Limb (tissue), 2 donors: ENCODE results near the gene CDKL2.
A peak's percentile ranks its signal among the peaks of the same experiment; 100 is the strongest.
"Not testable (repeated sequence)": the region's sequence is repeated elsewhere in the genome, so short reads cannot be mapped to it uniquely, and the experiment has no call there.

ENCODE experiments used
- DNase-seq, 2 donors: peaks; one replicate each; pipeline ENCODE4 v3.0.0-alpha.2; 2016; ENCODE audit errors: extremely low spot score in 2 of 2

The CDKL2 gene

DNA sequence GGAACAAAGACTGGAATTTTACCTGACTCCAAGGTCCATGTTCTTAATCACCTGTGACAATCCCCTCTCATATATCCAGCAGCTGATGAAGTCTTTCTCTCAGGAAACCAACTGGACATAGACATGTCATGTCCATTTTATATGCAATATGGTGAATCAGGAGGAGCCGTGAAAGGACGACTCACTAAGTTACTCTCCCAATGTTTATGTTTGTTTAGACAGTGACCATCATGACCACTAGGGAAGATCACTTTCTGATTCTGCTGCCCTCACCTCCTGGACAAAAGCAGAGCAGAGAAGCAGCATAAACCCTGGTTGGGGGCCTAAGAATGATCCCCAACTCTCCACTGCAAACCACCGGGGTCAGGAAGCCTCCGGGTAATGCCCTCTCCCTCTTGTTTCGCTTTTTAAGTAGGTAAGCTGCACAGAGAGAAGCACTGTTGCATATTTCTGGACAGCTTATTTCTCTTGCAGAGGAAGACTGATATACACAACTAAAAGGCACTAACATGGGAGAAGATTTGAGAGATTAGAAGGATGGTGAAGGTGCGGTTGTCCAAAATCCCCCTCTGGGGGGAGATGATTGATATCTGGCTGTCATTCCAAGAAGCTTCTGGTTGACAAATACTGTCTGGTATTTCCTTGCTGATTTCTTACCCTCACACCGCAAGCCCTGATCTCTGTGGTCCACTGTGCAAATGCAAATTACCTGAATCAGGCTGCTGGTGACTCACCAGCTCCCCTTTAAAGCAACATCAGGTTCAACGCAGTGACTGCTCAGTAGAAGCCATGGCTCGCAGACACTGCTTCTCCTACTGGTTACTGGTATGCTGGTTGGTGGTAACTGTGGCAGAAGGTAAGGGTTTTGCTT, 74.8 kb downstream of the CDKL2 start, which contains the start of gene ODAPH:
Gene ODAPH (plus strand): TSS at position 773 of the 871 bp plus-strand sequence. CDS start 17 bp downstream, at position 790.
- DNase-seq, result no peak

DNA sequence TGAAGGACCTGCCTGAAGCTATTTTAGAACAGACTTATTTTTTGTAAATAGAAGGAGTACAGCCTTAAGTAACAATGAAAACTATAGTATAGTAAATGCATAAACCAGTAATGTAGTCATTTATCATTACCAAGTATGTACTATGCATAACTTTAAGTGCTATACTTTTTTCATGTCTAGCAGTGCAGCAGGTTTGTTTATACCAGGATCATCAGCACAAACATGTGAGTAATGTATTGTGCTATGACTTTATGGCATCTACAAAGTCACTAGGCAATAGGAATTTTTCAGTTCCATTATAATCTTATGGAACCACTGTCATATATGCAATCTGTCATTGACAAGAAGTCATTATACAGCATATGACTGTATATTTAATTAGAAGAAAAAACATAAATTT, 77.9 kb downstream of the CDKL2 start:
- DNase-seq, result no peak

- no peak for DNase-seq
These were observed 81.3 kb downstream of the CDKL2 start for GRCh38 chr4:75549019-75549418.

DNA sequence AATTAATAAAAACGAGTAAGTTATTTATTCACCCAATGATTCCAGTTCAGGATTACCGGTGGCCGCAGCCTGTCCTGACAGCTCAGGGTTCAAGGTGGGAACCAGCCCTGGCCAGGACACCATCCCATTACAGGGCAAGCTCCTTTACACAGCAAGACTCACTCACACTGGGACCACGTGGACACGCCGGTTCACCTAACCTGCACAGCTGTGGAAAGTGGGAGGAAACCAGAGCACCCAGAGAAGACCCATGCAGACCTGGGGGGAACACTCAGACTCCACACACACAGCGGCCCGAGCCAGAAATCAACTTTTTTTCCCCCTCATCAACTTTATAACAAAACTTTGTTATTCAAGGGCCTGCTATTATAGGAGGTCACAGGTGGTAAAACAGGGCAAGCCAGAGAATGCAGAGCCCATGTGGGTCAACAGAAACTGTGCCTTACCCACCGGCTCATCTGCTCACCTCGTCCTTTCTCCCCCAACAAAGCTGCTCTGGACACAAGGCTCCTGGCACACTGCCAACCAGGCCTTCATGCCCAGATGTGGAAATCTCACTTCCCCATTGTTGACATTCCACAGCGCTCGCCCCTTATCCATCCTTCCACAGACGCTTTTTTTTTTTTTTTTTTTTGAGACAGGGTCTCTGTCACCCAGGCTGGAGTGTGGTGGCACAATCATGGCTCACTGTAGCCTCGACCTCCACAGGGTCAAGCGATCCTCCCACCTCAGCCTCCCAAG, 82.5 kb downstream of the CDKL2 start:
- peak in 1 of 2 donors; percentile 31 for DNase-seq

DNA sequence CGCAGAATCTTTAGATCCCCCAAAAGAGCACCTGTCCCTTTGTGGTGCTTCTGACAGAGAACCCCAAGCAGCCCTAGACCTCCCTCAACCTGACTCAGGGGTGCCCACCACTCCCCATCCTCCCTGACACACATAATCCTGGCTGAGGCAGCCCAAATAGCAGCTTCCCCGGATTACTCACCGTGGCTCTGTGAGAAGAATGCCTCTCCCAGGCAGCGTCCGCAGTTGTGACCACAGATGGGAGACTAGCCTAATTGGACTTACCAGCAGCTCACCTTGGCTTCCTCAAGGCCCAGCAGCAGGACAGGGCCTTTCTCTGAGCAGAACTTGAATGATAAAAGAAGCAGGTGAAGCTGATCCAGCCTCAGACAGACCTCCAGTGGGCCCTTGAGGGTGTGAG, 84.8 kb downstream of the CDKL2 start:
- DNase-seq, result no peak

GRCh38 chr4:75544870-75545269, 85.5 kb downstream of the CDKL2 start:
- DNase-seq, result no peak

DNA sequence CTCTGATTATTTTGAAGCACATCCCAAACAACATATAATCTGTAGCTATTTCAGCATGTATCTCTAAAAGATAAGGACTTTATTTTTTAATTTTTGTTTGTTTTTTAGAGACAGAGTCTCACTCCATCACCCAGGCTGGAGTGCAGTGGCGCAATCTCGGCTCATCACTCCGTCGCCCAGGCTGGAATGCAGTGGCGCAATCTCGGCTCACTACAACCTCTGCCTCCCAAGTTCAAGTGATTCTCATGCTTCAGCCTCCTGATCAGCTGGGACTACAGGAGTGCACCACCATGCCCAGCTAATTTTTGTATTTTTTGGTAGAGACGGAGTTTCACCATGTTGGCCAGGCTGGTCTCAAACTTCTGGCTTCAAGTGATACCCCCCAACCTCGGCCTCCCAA, 86.1 kb downstream of the CDKL2 start:
- DNase-seq, result not testable (repeated sequence)

- no peak for DNase-seq
These were observed 87.5 kb downstream of the CDKL2 start for GRCh38 chr4:75542824-75543223.

DNA sequence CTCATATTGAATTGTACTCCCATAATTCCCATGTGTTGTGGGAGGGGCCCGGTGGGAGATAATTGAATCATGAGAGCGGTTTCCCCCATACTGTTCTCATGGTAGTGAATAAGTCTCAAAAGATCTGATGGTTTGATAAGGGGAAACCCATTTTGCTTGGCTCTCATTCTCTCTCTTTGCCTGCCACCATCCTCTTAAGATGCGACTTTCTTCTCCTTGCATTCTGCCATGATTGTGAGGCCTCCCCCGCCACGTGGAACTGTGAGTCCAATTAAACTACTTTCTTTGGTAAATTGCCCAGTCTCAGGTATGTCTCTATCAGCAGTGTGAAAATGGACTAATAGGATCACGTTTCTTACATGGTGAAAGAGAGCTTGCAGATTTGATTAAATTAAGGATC, 93.0 kb downstream of the CDKL2 start:
- not testable (repeated sequence) for DNase-seq

- not testable (repeated sequence) for DNase-seq
These were observed 96.4 kb downstream of the CDKL2 start for GRCh38 chr4:75533926-75534325.

- not testable (repeated sequence) for DNase-seq
These were observed 96.9 kb downstream of the CDKL2 start for GRCh38 chr4:75533339-75533887.

- not testable (repeated sequence) for DNase-seq
These were observed 98.7 kb downstream of the CDKL2 start for GRCh38 chr4:75531536-75532143.

GRCh38 chr4:75530556-75531322, 99.6 kb downstream of the CDKL2 start:
- no peak for DNase-seq
